ENCODE data around the gene ASCC3.

DNA sequence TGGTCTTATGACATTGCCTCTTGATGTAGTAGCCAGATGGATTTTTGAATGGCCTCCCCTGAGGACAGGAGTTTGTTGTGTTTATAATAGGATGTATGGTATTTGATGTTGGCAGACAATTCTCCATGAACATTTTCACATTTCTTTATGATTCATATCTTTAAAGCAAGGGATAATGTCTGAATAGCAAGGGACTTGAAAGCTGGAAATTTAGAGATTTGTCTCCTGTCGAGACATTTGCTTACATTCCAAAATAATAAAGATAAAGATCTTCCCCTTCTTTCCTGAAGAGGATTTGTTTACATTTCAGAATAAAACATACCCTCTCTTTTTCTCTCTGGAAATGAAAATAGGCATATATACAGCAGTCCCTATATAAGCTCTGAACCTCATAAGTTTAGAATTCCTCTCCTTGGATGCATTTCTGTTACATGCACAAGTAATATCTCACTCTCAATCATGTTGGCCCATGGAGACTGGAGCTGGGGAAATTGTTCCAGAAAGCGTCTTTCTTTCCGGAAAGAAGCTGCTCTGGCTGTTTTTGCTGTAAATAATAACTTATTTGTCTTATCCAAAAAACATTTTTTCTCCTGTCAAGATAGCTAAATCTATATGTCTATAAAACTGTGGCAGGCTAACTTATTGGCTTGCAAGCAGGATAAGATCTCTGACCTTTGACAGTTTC lies 42.5 kb upstream of the ASCC3 start:
- TF ChIP-seq, protein P1, sequence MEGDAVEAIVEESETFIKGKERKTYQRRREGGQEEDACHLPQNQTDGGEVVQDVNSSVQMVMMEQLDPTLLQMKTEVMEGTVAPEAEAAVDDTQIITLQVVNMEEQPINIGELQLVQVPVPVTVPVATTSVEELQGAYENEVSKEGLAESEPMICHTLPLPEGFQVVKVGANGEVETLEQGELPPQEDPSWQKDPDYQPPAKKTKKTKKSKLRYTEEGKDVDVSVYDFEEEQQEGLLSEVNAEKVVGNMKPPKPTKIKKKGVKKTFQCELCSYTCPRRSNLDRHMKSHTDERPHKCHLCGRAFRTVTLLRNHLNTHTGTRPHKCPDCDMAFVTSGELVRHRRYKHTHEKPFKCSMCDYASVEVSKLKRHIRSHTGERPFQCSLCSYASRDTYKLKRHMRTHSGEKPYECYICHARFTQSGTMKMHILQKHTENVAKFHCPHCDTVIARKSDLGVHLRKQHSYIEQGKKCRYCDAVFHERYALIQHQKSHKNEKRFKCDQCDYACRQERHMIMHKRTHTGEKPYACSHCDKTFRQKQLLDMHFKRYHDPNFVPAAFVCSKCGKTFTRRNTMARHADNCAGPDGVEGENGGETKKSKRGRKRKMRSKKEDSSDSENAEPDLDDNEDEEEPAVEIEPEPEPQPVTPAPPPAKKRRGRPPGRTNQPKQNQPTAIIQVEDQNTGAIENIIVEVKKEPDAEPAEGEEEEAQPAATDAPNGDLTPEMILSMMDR (IDR thresholded peaks at IDR 0.05; ENCODE audit: low read depth, low read length, poor library complexity, severe bottlenecking), result no peak
- TF ChIP-seq EZH2phosphoT487 (IDR thresholded peaks at IDR 0.05; ENCODE audit: borderline replicate concordance, low read length), result no peak

All from DOHH2 (cell line).